Hematopoietic multipotent progenitor cell (in vitro differentiated cells): ENCODE data around the gene NEGR1. TPM values are rescaled to one million over a fixed set of nuclear protein-coding genes. Genes with fewer than 3 reads are reported as not detected.

ENCODE experiments used
- DNase-seq, 3 donors: peaks; one replicate each; pipeline ENCODE4 v3.0.0-alpha.2; 2011 to 2015; ENCODE audit warnings: low read depth in 2 of 3, low spot score in 2 of 3
- total RNA-seq: library from RNA; depleted of rRNA; stranded (reverse); fragments of >200 nt; gene quantifications from one replicate; pipeline ENCODE4 v1.2.3, GENCODE V29; 2012

Gene NEGR1
- total RNA-seq, 1 donor: 3.8 TPM

DNA sequence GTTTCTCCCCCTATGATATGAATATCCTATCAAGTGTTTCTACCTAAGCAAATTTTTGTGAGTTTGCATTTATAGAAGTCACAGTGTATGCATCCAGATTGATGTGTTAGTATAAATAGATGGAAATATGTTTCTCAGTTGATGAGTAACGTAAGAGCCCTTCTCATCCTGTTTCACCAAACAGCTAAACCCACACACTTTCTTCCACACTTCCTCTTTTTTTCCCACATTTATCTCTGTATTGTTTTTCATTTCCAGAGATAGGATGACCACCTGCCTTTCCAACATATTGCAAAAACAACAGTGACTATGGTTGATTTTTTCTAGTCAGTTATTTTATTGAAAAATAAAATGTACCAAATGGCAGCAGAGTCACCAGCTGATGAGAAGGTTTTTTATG, 490.1 kb downstream of the NEGR1 start:
- DNase-seq: peak in 1 of 3 donors; percentile 37

GRCh38 chr1:71788113-71788512, 494.2 kb downstream of the NEGR1 start:
- no peak for DNase-seq

DNA sequence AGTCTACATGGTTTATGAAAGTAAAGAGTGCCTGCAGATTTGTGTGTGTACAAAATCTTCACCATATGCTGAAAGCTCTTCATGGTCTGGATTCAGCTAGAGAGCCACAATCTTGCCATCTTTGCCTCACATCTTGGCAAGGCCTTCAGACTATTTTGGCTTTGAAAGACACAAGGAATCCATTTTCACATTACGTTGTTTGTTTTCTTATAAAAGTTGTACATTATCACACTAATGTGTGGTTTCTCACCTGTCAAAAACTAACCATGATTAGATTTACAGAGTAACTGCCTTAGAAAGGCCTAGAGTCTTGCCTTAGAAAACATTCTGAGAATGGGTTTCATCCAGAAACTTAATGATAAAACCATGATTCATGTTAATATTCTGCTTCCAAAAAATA, 494.6 kb downstream of the NEGR1 start:
- DNase-seq: peak in 1 of 3 donors; percentile 55

- DNase-seq: no peak
These were observed 496.1 kb downstream of the NEGR1 start for GRCh38 chr1:71786218-71786617.

GRCh38 chr1:71785450-71785849, 496.9 kb downstream of the NEGR1 start:
- DNase-seq: no peak

GRCh38 chr1:71785000-71785399, 497.3 kb downstream of the NEGR1 start:
- DNase-seq: no peak

DNA sequence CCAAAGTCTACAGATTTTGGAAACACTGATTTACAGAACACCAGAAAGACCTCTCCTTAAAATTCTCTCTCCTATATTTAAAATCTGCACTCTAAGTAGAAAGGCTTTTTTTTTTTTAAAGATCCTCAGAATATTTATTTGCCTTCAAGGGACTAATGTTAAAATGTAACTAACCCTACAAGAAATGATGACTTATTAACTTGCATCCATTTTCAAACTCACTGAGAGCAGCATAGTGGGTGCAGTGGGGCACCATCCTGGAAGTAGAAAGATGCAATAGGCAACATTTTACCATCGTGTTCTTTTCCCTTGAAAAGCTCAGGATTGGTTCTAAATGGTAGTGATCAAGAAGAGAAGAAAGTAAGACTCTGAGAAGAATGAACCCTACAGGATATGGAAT, 498.1 kb downstream of the NEGR1 start:
- no peak for DNase-seq

- peak in 1 of 3 donors; percentile 65 for DNase-seq
These were observed 499.3 kb downstream of the NEGR1 start for GRCh38 chr1:71783071-71783470.

GRCh38 chr1:71781450-71781849, 500.9 kb downstream of the NEGR1 start:
- DNase-seq: peak in 1 of 3 donors; percentile 29

DNA sequence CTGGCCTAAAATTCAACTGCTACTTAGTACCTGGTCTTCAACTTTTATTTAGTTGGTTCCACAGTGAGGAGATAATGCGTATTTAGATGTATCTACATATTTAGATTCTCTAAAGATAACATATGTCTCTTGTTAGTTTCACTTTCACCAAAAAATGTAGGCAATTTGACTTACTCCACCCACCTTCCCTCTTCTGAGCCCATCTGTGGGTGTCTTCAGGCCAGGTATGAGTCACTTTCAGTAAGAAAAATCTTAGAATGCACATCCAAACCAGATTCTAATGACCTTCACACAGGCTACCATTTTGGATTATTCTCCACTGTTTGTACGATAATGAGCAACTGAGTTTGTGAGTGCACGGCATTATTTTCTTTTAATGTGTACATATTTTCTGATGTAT, 501.7 kb downstream of the NEGR1 start:
- peak in 1 of 3 donors; percentile 22 for DNase-seq

GRCh38 chr1:71778940-71779339, 503.4 kb downstream of the NEGR1 start:
- no peak for DNase-seq

GRCh38 chr1:71777094-71777493, 505.2 kb downstream of the NEGR1 start:
- DNase-seq: no peak

DNA sequence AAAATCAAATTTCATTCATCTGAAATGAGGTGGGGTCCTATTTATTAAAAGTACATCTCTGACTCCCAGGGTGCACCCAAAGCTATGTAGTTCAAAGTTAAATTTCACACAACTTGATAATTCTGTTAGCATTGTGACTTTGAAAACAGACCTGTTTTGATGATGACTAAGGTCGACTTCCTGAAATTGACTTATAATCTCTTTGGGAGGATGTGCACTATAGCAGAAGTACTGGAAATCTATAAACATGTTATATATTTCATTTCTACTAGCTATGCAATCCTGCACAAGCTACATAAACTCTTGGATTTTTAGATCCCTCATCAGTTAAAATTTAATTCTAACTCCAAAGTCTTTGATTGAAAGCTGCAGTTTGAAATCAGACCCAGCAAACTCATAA, 507.6 kb downstream of the NEGR1 start:
- no peak for DNase-seq

- peak in 1 of 3 donors; percentile 72 for DNase-seq
These were observed 512.2 kb downstream of the NEGR1 start for GRCh38 chr1:71770121-71770520.

DNA sequence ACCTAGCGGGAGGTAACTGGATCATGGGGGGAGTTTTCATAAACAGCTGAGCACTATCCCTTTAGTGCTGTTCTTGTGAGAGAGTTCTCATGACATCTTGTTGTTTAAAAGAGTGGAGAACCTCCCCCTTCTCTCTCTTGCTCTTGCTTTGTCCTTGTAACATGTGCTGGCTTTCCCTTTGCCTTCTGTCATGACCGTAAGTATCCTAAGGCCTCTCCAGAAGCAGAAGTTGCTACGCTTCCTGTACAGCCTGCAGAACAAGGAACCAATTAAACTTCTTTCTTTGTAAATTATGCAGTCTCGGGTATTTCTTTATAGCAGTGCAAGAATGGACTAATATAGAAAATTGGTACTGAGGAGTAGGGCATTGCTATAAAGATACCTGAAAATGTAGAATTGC, 515.6 kb downstream of the NEGR1 start:
- DNase-seq: no peak

DNA sequence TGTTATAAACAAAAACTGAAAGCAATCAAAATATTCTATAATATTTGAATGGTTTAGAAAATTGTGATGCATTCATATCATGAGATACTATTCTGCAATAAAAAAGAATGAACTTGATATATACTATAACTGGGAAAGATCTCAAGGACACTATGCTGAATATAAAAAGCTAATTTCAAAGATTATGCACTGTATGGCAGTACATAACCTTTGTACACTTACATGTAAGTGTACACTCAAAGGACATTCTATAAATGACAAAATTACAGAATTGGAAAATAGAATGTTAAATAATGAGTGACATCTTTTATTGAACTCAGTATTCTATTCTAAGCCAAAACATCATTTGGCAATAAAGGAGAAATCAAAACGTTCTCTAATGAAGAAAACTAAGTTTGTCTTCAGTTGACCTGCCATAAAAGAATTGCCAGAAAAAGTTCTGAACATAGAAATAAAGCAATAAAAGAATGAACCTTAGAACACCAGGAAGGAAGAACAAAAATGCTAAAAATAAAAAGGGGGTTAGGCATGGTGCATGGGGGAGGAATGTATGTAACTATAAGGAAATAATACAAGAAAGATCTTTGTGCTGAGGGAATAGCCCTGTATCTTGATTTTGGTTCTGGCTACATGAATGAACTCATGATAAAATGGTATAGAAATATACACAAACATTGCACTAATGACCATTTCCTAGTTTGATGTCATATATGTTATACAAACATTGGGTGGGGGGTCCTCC, 519.7 kb downstream of the NEGR1 start:
- DNase-seq: no peak

DNA sequence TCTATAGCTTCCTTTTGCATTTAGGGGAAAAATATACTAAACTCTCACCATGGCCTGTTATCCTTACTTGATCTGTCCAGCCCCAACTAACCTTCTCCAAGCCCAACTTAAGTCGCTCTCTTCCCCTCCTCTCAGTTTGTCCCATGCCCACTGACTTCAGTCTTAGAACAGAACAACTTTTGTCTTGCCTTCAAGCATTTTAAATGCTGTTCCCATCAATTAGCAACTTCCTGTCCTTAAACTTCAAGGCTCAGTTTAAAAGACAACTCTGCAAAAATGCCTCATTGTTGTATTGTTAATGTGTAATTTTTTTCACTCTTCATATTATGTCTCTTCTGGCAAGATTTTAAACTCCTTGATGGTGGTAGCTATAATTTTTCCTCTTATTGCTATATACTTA, 526.9 kb downstream of the NEGR1 start:
- no peak for DNase-seq

- no peak for DNase-seq
These were observed 528.6 kb downstream of the NEGR1 start for GRCh38 chr1:71753746-71754145.

- DNase-seq: no peak
These were observed 537.0 kb downstream of the NEGR1 start for GRCh38 chr1:71745326-71745725.

- no peak for DNase-seq
These were observed 538.5 kb downstream of the NEGR1 start for GRCh38 chr1:71743862-71744261.

DNA sequence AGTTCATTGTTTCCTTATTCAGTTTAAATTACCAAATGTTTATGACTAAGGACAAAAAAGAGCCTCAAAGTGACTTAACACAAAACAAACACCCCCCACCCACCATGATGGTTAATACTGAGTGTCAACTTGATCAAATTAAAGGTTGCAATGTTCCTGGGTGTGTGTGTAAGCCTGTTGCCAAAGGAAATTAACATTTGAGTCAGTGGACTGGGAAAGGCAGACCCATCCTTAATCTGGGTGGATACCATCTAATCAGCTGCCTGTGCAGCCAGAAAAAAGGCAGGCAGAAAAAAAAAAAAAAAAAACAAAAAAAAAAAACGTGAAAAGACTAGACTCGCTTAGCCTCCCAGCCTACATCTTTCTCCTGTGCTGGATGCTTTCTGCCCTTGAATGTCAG, 543.4 kb downstream of the NEGR1 start:
- no peak for DNase-seq

DNA sequence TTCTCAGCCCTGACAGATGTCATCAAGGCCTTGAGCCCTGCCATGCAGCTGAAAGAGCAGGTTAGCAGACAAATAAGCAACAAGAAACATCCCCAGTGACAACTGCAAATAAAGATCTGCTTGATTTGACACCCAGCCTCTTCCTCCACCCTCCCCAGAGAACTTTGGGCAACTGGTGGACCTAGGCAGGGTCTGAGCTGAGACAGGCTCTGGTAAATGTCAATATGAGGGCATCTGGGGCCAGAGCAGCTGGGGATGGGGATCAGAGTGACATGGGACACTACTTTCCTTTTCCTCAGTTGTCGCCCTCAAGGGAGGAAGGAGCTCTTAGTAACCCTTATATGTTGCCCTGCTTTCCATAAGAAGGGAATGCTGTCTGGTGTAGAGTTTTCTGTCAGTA, 544.1 kb downstream of the NEGR1 start:
- DNase-seq: no peak

DNA sequence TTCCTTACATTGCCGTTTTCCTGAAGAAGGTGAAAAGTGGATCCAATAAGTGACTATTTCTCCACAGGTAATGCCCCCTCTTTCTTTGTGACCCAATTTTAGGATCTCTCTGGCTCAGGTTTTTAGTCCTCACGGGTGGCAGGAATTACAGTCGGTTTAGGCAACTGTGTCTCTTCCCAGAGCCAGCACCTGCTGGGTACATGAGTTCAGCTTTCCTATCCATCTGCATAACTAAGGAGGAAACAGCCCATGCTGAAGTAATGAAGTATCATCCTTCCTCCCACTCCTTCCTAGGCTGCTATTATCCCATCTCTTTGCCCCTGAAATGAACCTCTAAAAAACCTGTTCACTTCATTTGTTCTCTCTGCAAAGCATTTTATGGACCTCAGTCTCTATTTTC, 544.6 kb downstream of the NEGR1 start:
- no peak for DNase-seq
